ENCODE measurements around the gene CYB5A.

CYB5A gene

DNA sequence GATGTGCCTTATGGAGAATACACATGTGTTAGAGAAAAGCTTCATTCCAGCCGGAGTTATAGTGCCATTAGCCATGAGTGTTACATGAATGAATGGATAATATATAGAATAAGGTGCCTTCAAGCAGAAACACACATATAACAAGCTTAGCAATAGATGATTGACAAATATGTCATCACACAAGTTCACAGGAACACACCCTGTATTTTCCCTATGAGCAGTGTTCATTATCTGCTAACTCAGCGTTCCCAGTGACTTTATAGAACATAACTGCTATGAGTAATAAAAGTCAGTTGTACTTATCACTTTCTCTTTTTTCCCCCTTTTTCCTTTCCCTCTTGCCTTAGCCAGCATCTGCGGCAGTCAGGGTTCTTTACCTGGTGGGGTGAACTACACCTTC lies 78.3 kb downstream of the CYB5A start (continued):
- TF ChIP-seq, protein P1, sequence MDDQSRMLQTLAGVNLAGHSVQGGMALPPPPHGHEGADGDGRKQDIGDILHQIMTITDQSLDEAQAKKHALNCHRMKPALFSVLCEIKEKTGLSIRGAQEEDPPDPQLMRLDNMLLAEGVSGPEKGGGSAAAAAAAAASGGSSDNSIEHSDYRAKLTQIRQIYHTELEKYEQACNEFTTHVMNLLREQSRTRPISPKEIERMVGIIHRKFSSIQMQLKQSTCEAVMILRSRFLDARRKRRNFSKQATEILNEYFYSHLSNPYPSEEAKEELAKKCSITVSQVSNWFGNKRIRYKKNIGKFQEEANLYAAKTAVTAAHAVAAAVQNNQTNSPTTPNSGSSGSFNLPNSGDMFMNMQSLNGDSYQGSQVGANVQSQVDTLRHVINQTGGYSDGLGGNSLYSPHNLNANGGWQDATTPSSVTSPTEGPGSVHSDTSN (CRISPR knock-in tag; IDR thresholded peaks at IDR 0.05), result no peak
- TF ChIP-seq ZNF621 (tag by site-specific recombination; IDR thresholded peaks at IDR 0.05) (no peak), ZXDB (tag by site-specific recombination; IDR thresholded peaks at IDR 0.05) (no peak)

DNA sequence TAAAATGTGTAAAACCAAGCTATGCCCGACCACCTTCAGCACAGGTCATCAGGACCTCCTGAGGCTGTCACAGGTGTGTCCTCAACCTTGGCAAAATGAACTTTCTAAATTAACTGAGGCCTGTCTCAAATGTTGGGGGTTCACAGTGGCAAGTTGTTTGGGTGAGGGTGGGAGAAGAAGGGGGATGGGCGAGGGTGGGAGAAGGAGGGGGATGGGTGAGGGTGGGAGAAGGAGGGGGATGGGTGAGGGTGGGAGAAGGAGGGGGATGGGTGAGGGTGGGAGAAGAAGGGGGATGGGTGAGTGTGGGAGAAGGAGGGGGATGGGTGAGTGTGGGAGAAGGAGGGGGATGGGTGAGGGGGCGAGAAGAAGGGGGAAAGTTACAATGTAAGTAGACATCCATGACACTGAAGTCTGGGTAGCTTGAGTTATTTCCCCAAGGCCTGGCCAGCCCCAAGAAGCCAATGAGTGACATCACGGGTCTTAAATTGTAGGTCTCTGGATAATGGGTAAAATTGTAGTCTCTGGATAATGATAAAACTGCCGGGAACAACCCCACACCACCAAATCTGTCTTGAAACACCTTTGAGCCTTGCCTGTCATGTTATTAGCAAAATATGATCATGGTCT lies 87.1 kb downstream of the CYB5A start:
- H3K4me1 ChIP-seq (ENCODE audit: control insufficient read depth, insufficient read depth, low read length), result no peaks in the 10 kb centered on the region
- POLR2A ChIA-PET, result no interaction called here
- H3K27ac ChIP-seq (ENCODE audit: extremely low read depth, low read depth, low read length), result no peak overlapping the region
- CTCF ChIA-PET, result interaction anchor here (0.8 kb wide), 1 partner anchor 7 kb away, joined by 5 read pairs; no protein-coding TSS in a partner anchor
- H3K36me3 ChIP-seq (ENCODE audit: control insufficient read depth in 2 of 2, insufficient read depth in 1 of 2, low read length in 2 of 2), result no peaks in the 10 kb centered on the region
- no peaks in the 10 kb centered on the region for H3K9me3 ChIP-seq (ENCODE audit: control insufficient read depth, insufficient read depth, low read depth, low read length)
- no peak overlapping the region for H3K4me3 ChIP-seq (ENCODE audit: low read depth, low read length)
- TF ChIP-seq ZNF837 (tag by site-specific recombination; IDR thresholded peaks at IDR 0.05) (no peak), SP2 (tag by site-specific recombination; IDR thresholded peaks at IDR 0.05) (no peak), ZBTB21 (tag by site-specific recombination; IDR thresholded peaks at IDR 0.05) (no peak), ZNF350 (tag by site-specific recombination; IDR thresholded peaks at IDR 0.05) (no peak), KLF8 (tag by site-specific recombination; IDR thresholded peaks at IDR 0.05) (no peak), ZNF660 (tag by site-specific recombination; IDR thresholded peaks at IDR 0.05) (no peak), ZNF132 (tag by site-specific recombination; IDR thresholded peaks at IDR 0.05; ENCODE audit: borderline replicate concordance) (no peak), ZNF558 (tag by site-specific recombination; IDR thresholded peaks at IDR 0.05) (no peak), ZNF654 (tag by site-specific recombination; IDR thresholded peaks at IDR 0.05; ENCODE audit: low read depth) (no peak), HOXA7 (CRISPR knock-in tag; IDR thresholded peaks at IDR 0.05; ENCODE audit: borderline replicate concordance) (no peak), ZFHX2 (tag by site-specific recombination; conservative IDR thresholded peaks at IDR 0.05) (no peak), SCRT1 (tag by site-specific recombination; IDR thresholded peaks at IDR 0.05; ENCODE audit: borderline replicate concordance) (no peak), SALL2 (tag by site-specific recombination; IDR thresholded peaks at IDR 0.05; ENCODE audit: borderline replicate concordance) (no peak)
- TF ChIP-seq, protein P2, sequence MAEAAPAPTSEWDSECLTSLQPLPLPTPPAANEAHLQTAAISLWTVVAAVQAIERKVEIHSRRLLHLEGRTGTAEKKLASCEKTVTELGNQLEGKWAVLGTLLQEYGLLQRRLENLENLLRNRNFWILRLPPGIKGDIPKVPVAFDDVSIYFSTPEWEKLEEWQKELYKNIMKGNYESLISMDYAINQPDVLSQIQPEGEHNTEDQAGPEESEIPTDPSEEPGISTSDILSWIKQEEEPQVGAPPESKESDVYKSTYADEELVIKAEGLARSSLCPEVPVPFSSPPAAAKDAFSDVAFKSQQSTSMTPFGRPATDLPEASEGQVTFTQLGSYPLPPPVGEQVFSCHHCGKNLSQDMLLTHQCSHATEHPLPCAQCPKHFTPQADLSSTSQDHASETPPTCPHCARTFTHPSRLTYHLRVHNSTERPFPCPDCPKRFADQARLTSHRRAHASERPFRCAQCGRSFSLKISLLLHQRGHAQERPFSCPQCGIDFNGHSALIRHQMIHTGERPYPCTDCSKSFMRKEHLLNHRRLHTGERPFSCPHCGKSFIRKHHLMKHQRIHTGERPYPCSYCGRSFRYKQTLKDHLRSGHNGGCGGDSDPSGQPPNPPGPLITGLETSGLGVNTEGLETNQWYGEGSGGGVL (tag by site-specific recombination; IDR thresholded peaks at IDR 0.05), result no peak
- TF ChIP-seq, protein P3, sequence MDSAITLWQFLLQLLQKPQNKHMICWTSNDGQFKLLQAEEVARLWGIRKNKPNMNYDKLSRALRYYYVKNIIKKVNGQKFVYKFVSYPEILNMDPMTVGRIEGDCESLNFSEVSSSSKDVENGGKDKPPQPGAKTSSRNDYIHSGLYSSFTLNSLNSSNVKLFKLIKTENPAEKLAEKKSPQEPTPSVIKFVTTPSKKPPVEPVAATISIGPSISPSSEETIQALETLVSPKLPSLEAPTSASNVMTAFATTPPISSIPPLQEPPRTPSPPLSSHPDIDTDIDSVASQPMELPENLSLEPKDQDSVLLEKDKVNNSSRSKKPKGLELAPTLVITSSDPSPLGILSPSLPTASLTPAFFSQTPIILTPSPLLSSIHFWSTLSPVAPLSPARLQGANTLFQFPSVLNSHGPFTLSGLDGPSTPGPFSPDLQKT (IDR thresholded peaks at IDR 0.05; ENCODE audit: borderline replicate concordance, low read depth, low read length), result no peak
- TF ChIP-seq, protein P4, sequence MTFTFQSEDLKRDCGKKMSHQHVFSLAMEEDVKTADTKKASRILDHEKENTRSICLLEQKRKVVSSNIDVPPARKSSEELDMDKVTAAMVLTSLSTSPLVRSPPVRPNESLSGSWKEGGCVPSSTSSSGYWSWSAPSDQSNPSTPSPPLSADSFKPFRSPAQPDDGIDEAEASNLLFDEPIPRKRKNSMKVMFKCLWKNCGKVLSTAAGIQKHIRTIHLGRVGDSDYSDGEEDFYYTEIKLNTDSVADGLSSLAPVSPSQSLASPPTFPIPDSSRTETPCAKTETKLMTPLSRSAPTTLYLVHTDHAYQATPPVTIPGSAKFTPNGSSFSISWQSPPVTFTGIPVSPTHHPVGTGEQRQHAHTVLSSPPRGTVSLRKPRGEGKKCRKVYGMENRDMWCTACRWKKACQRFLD (tag by site-specific recombination; IDR thresholded peaks at IDR 0.05), result no peak
- TF ChIP-seq, protein P5, sequence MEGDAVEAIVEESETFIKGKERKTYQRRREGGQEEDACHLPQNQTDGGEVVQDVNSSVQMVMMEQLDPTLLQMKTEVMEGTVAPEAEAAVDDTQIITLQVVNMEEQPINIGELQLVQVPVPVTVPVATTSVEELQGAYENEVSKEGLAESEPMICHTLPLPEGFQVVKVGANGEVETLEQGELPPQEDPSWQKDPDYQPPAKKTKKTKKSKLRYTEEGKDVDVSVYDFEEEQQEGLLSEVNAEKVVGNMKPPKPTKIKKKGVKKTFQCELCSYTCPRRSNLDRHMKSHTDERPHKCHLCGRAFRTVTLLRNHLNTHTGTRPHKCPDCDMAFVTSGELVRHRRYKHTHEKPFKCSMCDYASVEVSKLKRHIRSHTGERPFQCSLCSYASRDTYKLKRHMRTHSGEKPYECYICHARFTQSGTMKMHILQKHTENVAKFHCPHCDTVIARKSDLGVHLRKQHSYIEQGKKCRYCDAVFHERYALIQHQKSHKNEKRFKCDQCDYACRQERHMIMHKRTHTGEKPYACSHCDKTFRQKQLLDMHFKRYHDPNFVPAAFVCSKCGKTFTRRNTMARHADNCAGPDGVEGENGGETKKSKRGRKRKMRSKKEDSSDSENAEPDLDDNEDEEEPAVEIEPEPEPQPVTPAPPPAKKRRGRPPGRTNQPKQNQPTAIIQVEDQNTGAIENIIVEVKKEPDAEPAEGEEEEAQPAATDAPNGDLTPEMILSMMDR (tag by site-specific recombination; IDR thresholded peaks at IDR 0.05), result no peak
- TF ChIP-seq, protein P6, sequence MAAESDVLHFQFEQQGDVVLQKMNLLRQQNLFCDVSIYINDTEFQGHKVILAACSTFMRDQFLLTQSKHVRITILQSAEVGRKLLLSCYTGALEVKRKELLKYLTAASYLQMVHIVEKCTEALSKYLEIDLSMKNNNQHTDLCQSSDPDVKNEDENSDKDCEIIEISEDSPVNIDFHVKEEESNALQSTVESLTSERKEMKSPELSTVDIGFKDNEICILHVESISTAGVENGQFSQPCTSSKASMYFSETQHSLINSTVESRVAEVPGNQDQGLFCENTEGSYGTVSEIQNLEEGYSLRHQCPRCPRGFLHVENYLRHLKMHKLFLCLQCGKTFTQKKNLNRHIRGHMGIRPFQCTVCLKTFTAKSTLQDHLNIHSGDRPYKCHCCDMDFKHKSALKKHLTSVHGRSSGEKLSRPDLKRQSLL (tag by site-specific recombination; IDR thresholded peaks at IDR 0.05), result no peak

All from HEK293 (cell line).